Ovary (tissue), 3 donors: ENCODE results near the gene HPS3.

Experiments used
- CTCF ChIP-seq, 3 donors: fragments of 450-650 bp in 2 of 3; fragments of 200-600 bp in 1 of 3; IDR thresholded peaks; one replicate each; pipeline versions ENCODE4 v1.5.1 to v1.8.0; 2016 to 2022; ENCODE audit warnings: antibody characterized with exemption in 3 of 3, mild to moderate bottlenecking in 1 of 3
- EP300 ChIP-seq: sonication (generic); formaldehyde crosslinking; IDR thresholded peaks from one replicate; pipeline ENCODE4 v1.6.1; 2017; ENCODE audit warnings: antibody characterized with exemption
- POLR2A ChIP-seq: fragments of 450-650 bp; IDR thresholded peaks from one replicate; pipeline ENCODE4 v1.6.1; 2017; ENCODE audit warnings: antibody characterized with exemption, mild to moderate bottlenecking, moderate library complexity
- donor health status: DM: no; HTN: no; CAD: no.

- TF ChIP-seq POLR2A: no peak
- TF ChIP-seq CTCF (IDR thresholded peaks at IDR 0.05): no peak
- no peak for TF ChIP-seq EP300
Observed at GRCh38 chr3:149090907-149091306, 38.5 kb upstream of the HPS3 start.
